Transverse colon (tissue), 3 donors: Measurements from ENCODE around the gene DNAH8.

ENCODE experiments used
- CTCF ChIP-seq, 5 experiments: fragments of 200-600 bp in 3 of 5; fragments of 450-650 bp in 2 of 5; sonication (generic) in 3 of 5; IDR thresholded peaks; 1 replicate in 2 of 5; 2 replicates in 3 of 5; pipeline ENCODE4 v1.5.1; 2016 to 2017; ENCODE audit warnings: antibody characterized with exemption in 5 of 5, inconsistent platforms in 3 of 5, mild to moderate bottlenecking in 2 of 5, moderate library complexity in 1 of 5
- POLR2A ChIP-seq: fragments of 450-650 bp; IDR thresholded peaks from one replicate; pipeline ENCODE4 v1.6.1; 2016; ENCODE audit warnings: antibody characterized with exemption, mild to moderate bottlenecking, moderate library complexity

GRCh38 chr6:38915205-38915925 lies 200.3 kb downstream of the DNAH8 start:
- TF ChIP-seq CTCF (IDR thresholded peaks at IDR 0.05): no peak
- TF ChIP-seq POLR2A: no peak
